Body of pancreas (tissue), 4 donors: ENCODE results near the gene OTUB2. TPM values are rescaled to one million over a fixed set of nuclear protein-coding genes. Genes with fewer than 3 reads are reported as not detected.

ENCODE experiments used
- ATAC-seq: fragments of 150-250 bp; one replicate; pipeline ENCODE4 v1.9.1; 2016
- DNase-seq, 4 donors: peaks; one replicate each; pipeline ENCODE4 v3.0.0-alpha.2; 2019
- H3K27ac ChIP-seq, 4 donors: fragments of 200-600 bp; sonication (generic); 1 replicate in 3 of 4; 2 replicates in 1 of 4; pipeline versions ENCODE4 v1.5.1 to v1.6.1; 2016 to 2019; ENCODE audit warnings: mild to moderate bottlenecking in 1 of 4, mixed read lengths in 1 of 4, moderate library complexity in 1 of 4
- H3K27me3 ChIP-seq, 2 donors: fragments of 200-600 bp; sonication (generic); one replicate each; pipeline ENCODE4 v1.6.0; 2016; ENCODE audit warnings: mild to moderate bottlenecking in 1 of 2
- H3K36me3 ChIP-seq, 2 donors: fragments of 200-600 bp; sonication (generic); replicated peaks in 1 of 2; 2 replicates each; pipeline ENCODE4 v1.5.1; 2016; ENCODE audit warnings: low read depth in 2 of 2; ENCODE audit not compliant: insufficient read depth in 1 of 2
- H3K4me1 ChIP-seq: fragments of 200-600 bp; sonication (generic); one replicate; pipeline ENCODE4 v1.6.0; 2016
- H3K4me3 ChIP-seq, 2 donors: fragments of 200-600 bp; sonication (generic); 1 replicate in 1 of 2; 2 replicates in 1 of 2; pipeline ENCODE4 v1.5.1; 2016 to 2019
- H3K9me3 ChIP-seq, 3 donors: fragments of 200-600 bp; sonication (generic); 1 replicate in 2 of 3; 2 replicates in 1 of 3; pipeline ENCODE4 v1.5.1; 2016
- POLR2A ChIP-seq, 3 donors: fragments of 450-650 bp; IDR thresholded peaks; one replicate each; pipeline ENCODE4 v1.6.1; 2016; ENCODE audit warnings: antibody characterized with exemption in 3 of 3, mild to moderate bottlenecking in 2 of 3
- WGBS, 2 donors: methylation state at CpG; one replicate each; pipeline ENCODE4 v1.1.5; 2017; 5-methylcytosine and 5-hydroxymethylcytosine counted together
- intact Hi-C: fragments of 100-400 bp; cut with DNase I; formaldehyde crosslinking; loops from one replicate; pipeline ENCODE4 v1.15.1; 2023
- total RNA-seq, 2 donors: library from RNA; depleted of rRNA; stranded (reverse); fragments of >200 nt; gene quantifications; one replicate each; pipeline ENCODE4 v1.1.0, GENCODE V29; 2016
- TF ChIP-seq, protein P1 (sequence below), 7 experiments: fragments of 450-650 bp in 4 of 7; fragments of 200-600 bp in 3 of 7; sonication (generic) in 3 of 7; IDR thresholded peaks; one replicate each; pipeline ENCODE4 v1.5.1; 2016 to 2019; ENCODE audit warnings: antibody characterized with exemption in 7 of 7

Gene OTUB2
- total RNA-seq, 2 donors from 2014 or later: 0.33 to 1.8 TPM

DNA sequence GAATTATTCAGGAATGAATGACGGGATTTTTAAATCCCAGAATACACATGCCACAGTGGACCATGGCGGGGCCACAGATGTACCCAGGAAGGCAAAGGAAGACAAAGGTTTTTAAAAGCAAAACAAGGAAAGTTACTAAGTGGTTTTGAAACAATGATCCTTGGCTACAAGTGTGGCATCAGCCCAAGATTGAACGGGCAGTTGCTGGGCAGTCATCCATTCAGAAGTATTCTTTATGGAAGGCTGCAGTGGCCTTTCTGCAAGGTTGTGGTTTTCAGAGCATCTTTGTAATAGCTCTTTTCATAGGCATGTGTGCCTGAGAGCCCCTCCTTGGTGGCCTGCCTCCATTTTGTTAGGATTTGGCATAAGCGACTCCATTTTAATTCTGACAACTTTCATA is 71.0 kb downstream of the OTUB2 start:
- no peaks in the 10 kb centered on the region for H3K27me3 ChIP-seq
- H3K4me3 ChIP-seq: no peak overlapping the region
- no peak overlapping the region for H3K27ac ChIP-seq
- TF ChIP-seq, protein P1, sequence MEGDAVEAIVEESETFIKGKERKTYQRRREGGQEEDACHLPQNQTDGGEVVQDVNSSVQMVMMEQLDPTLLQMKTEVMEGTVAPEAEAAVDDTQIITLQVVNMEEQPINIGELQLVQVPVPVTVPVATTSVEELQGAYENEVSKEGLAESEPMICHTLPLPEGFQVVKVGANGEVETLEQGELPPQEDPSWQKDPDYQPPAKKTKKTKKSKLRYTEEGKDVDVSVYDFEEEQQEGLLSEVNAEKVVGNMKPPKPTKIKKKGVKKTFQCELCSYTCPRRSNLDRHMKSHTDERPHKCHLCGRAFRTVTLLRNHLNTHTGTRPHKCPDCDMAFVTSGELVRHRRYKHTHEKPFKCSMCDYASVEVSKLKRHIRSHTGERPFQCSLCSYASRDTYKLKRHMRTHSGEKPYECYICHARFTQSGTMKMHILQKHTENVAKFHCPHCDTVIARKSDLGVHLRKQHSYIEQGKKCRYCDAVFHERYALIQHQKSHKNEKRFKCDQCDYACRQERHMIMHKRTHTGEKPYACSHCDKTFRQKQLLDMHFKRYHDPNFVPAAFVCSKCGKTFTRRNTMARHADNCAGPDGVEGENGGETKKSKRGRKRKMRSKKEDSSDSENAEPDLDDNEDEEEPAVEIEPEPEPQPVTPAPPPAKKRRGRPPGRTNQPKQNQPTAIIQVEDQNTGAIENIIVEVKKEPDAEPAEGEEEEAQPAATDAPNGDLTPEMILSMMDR (IDR thresholded peaks at IDR 0.05): no peak
- TF ChIP-seq POLR2A (IDR thresholded peaks at IDR 0.05): no peak
- ATAC-seq: no peak
- no peaks in the 10 kb centered on the region for H3K4me1 ChIP-seq
- intact Hi-C loops: no loop called here
- H3K9me3 ChIP-seq: no peaks in the 10 kb centered on the region
- no peaks in the 10 kb centered on the region for H3K36me3 ChIP-seq
- 91 to 96% methylated on average over 4 of the region's 4 CpGs for WGBS, 2 donors
- DNase-seq: no peak

Other genes with a start within 250 kb of the OTUB2 start
- gene PRIMA1, start 237.9 kb upstream of the OTUB2 start, total RNA-seq: under 1 TPM; 0.26 to 0.33 TPM
- gene FAM181A, start 99.0 kb upstream of the OTUB2 start, total RNA-seq: not detected
- gene ASB2, start 49.8 kb upstream of the OTUB2 start, total RNA-seq: 1 to 10 TPM in 1 of 2 donors, under 1 TPM in 1; 0.33 to 7.0 TPM
- gene CCDC197, start 29.0 kb upstream of the OTUB2 start, total RNA-seq: not detected
- gene DDX24, start 54.9 kb downstream of the OTUB2 start, total RNA-seq: 10 to 100 TPM; 48.0 to 95.6 TPM
- gene IFI27L1, start 55.0 kb downstream of the OTUB2 start, total RNA-seq: 1 to 10 TPM; 3.4 to 5.6 TPM
- gene IFI27, start 84.4 kb downstream of the OTUB2 start, total RNA-seq: 10 to 100 TPM in 1 of 2 donors, 1 to 10 TPM in 1; 8.8 to 38.6 TPM
- gene IFI27L2, start 103.3 kb downstream of the OTUB2 start, total RNA-seq: 10 to 100 TPM; 12.7 to 66.3 TPM
- gene PPP4R4, start 148.0 kb downstream of the OTUB2 start, total RNA-seq: 1 to 10 TPM; 1.3 to 2.6 TPM